Measurements from ENCODE around the gene PCLAF. TPM values are rescaled to one million over a fixed set of nuclear protein-coding genes. Genes with fewer than 3 reads are reported as not detected.

The PCLAF gene
- total and polyA plus RNA-seq, 2 of the 4 experiments (the other 2 are of a cell fraction) = 12.9 to 60.5 TPM

GRCh38 chr15:64354688-64355344 lies 26.4 kb downstream of the PCLAF start:
- Histone ChIP-seq H3K23ac (ENCODE audit: low read depth, low read length) (peak overlapping the region; percentile 93), H3K18ac (ENCODE audit: low read depth, low read length) (peak overlapping the region; percentile 60; the same call in 1 of the 2 replicates), H3K9me1 (ENCODE audit: insufficient read depth, low read length) (no peaks in the 10 kb centered on the region), H4K91ac (ENCODE audit: insufficient read depth, low read depth, low read length) (peak overlapping the region; percentile 45; the same call in 1 of the 2 replicates), H4K20me1 (ENCODE audit: insufficient read depth, low read length) (no peaks in the 10 kb centered on the region; the same call in 1 of the 2 replicates), H3K14ac (replicated peaks; ENCODE audit: low read depth, low read length) (peak overlapping the region; percentile 74), H3K9me3 (ENCODE audit: control insufficient read depth, insufficient read depth, low read length) (no peaks in the 10 kb centered on the region), H2AFZ (replicated peaks; ENCODE audit: low read length, poor library complexity) (peak overlapping the region; percentile 94), H4K5ac (ENCODE audit: low read depth, low read length) (peak overlapping the region; percentile 81; the same call in 1 of the 2 replicates), H2AK9ac (replicated peaks; ENCODE audit: low read depth, low read length, poor library complexity) (peak overlapping the region; percentile 94), H3K56ac (ENCODE audit: extremely low read depth, insufficient read depth, low read length) (0 out of 2 replicates have a peak overlapping the region, but pooled peaks have one; percentile 27), H3K36me3 (ENCODE audit: control insufficient read depth, insufficient read depth, low read length) (no peaks in the 10 kb centered on the region), H2AK5ac (ENCODE audit: low read depth, low read length) (peak overlapping the region; percentile 33; the same call in 1 of the 2 replicates), H2BK120ac (ENCODE audit: low read depth, low read length) (0 out of 2 replicates have a peak overlapping the region, but pooled peaks have one; percentile 20), H3K9ac (ENCODE audit: low read depth, low read length) (peak overlapping the region; percentile 93), H2BK20ac (ENCODE audit: low read depth, low read length) (no peak overlapping the region), H4K8ac (ENCODE audit: low read depth in 2 of 2, low read length in 2 of 2) (peak overlapping the region in 1 of 2 experiments; percentile 77; a peak in 2 of 4 replicates), H3K27me3 (ENCODE audit: control insufficient read depth, insufficient read depth, low read length) (no peaks in the 10 kb centered on the region), H2BK15ac (ENCODE audit: low read depth, low read length) (no peak overlapping the region), H3K27ac (ENCODE audit: insufficient read depth, low read length) (peak overlapping the region; percentile 78), H3K4me2 (ENCODE audit: low read depth, low read length) (peak overlapping the region; percentile 100), H3K4ac (ENCODE audit: low read depth, low read length) (peak overlapping the region; percentile 76), H2BK5ac (ENCODE audit: low read depth, low read length, poor library complexity, severe bottlenecking) (peak overlapping the region; percentile 76), H3K4me1 (ENCODE audit: control insufficient read depth, insufficient read depth, low read length) (peaks cover 2% of the 10 kb centered on the region; the same call in 1 of the 2 replicates), H3K4me3 (ENCODE audit: insufficient read depth, low read depth, low read length) (peak overlapping the region; percentile 62), H3K79me1 (ENCODE audit: low read depth in 1 of 2, low read length in 2 of 2) (peaks cover 0 to 24% of the 10 kb centered on the region in 2 experiments; a peak in 2 of 4 replicates)
- no peak for ATAC-seq (ENCODE audit: low read depth)
- POLR2A ChIA-PET (ENCODE audit: unreplicated experiment) = no interaction called here
- no TSS peak for BruUV-seq (replicated peaks)
- TF ChIP-seq MAZ (IDR thresholded peaks at IDR 0.05; ENCODE audit: borderline replicate concordance, low read depth, low read length) (no peak), CEBPB (IDR thresholded peaks at IDR 0.05; ENCODE audit: low read depth, low read length) (no peak), RCOR1 (IDR thresholded peaks at IDR 0.05; ENCODE audit: insufficient replicate concordance, low read length) (no peak), USF2 (IDR thresholded peaks at IDR 0.05; ENCODE audit: low read depth, low read length) (no peak), BHLHE40 (IDR thresholded peaks at IDR 0.05; ENCODE audit: low read depth, low read length) (no peak), MXI1 (IDR thresholded peaks at IDR 0.05; ENCODE audit: borderline replicate concordance, low read depth, low read length) (no peak), RAD21 (IDR thresholded peaks at IDR 0.05; ENCODE audit: low read length) (no peak)
- CTCF ChIA-PET = no interaction called here
- intact Hi-C loops (cut with micrococcal nuclease) = no loop called here
- no CpG with 5 or more reads among the region's 5 CpGs for WGBS, 2 experiments (ENCODE audit: extremely low coverage in 2 of 2, insufficient read length in 1 of 2)
- dilution Hi-C loops (cut with HindIII; ENCODE audit: low sequenced_read_pairs, unreplicated experiment) = no loop called here
- in situ Hi-C loops (cut with MboI; ENCODE audit: low sequenced_read_pairs) = no loop called here
- no peak for DNase-seq
